Sigmoid colon (tissue), 7 donors: ENCODE measurements around the gene CASP10. TPM values are rescaled to one million over a fixed set of nuclear protein-coding genes. Genes with fewer than 3 reads are reported as not detected.
"Not testable (repeated sequence)": the region's sequence is repeated elsewhere in the genome, so short reads cannot be mapped to it uniquely, and the experiment has no call there.

Experiments used
- DNase-seq: peaks from one replicate; pipeline ENCODE4 v3.0.0-alpha.2; 2019
- H3K27ac ChIP-seq, 4 donors: fragments of 200-600 bp; sonication (generic); one replicate each; pipeline ENCODE4 v1.5.1; 2016 to 2019; ENCODE audit warnings: mild to moderate bottlenecking in 1 of 4
- H3K27me3 ChIP-seq, 3 donors: fragments of 200-600 bp; sonication (generic); one replicate each; pipeline ENCODE4 v1.5.1; 2019; ENCODE audit warnings: mild to moderate bottlenecking in 1 of 3
- H3K36me3 ChIP-seq, 4 donors: fragments of 200-600 bp; sonication (generic); one replicate each; pipeline ENCODE4 v1.5.1; 2016 to 2019
- H3K4me1 ChIP-seq, 4 donors: fragments of 200-600 bp; sonication (generic); one replicate each; pipeline ENCODE4 v1.5.1; 2017 to 2019
- H3K4me3 ChIP-seq, 4 donors: fragments of 200-600 bp; sonication (generic); one replicate each; pipeline ENCODE4 v1.5.1; 2017 to 2019; ENCODE audit warnings: mild to moderate bottlenecking in 2 of 4, moderate library complexity in 1 of 4
- H3K9me3 ChIP-seq, 4 donors: fragments of 200-600 bp in 3 of 4; sonication (generic) in 3 of 4; one replicate each; pipeline versions ENCODE4 v1.5.1 to v1.6.1; 2013 to 2019
- EP300 ChIP-seq, 4 donors: sonication (generic); formaldehyde crosslinking; IDR thresholded peaks; one replicate each; pipeline ENCODE4 v1.6.1; 2017; ENCODE audit warnings: antibody characterized with exemption in 4 of 4
- POLR2A ChIP-seq, 2 donors: fragments of 450-650 bp; IDR thresholded peaks; one replicate each; pipeline ENCODE4 v1.6.1; 2016; ENCODE audit warnings: antibody characterized with exemption in 2 of 2, mild to moderate bottlenecking in 2 of 2, moderate library complexity in 2 of 2
- POLR2AphosphoS5 ChIP-seq, 4 donors: sonication (generic); formaldehyde crosslinking; IDR thresholded peaks; one replicate each; pipeline ENCODE4 v1.6.1; 2017; ENCODE audit warnings: antibody characterized with exemption in 4 of 4
- WGBS, 2 donors: extraction: QIAGEN DNeasy Blood & Tissue Kit; methylation state at CpG; one replicate each; pipeline ENCODE4 v1.1.7; 2013; 5-methylcytosine and 5-hydroxymethylcytosine counted together
- intact Hi-C: fragments of 100-400 bp; cut with DNase I; formaldehyde crosslinking; loops from one replicate; pipeline ENCODE4 v1.15.1; 2023
- polyA plus RNA-seq, 3 donors: library from polyadenylated mRNA; stranded (reverse); fragments of 200-250 nt; gene quantifications; one replicate each; pipeline ENCODE4 v1.2.3, GENCODE V29; 2013
- total RNA-seq, 4 donors: library from RNA; depleted of rRNA; stranded (reverse); fragments of >200 nt; gene quantifications; one replicate each; pipeline ENCODE4 v1.1.0, GENCODE V29; 2016
- TF ChIP-seq, protein P1 (sequence below), 4 experiments: fragments of 450-650 bp in 3 of 4; fragments of 200-600 bp in 1 of 4; IDR thresholded peaks; one replicate each; pipeline ENCODE4 v1.5.1; 2016 to 2019; ENCODE audit warnings: antibody characterized with exemption in 4 of 4, mild to moderate bottlenecking in 3 of 4, moderate library complexity in 2 of 4
- donor health status: healthy with polysubstance abuse.
- donor health status: Bipolar disorder and iron deficiency.
- donor health status: healthy.

CASP10 gene
- total and polyA plus RNA-seq, 7 donors, result 3.9 to 26.9 (median 11.4) TPM

GRCh38 chr2:201138401-201138970 lies 44.5 kb upstream of the CASP10 start:
- Histone ChIP-seq H3K27ac (no peak overlapping the region), H3K4me3 (no peak overlapping the region), H3K9me3 (no peaks in the 10 kb centered on the region), H3K4me1 (no peaks in the 10 kb centered on the region), H3K27me3 (no peaks in the 10 kb centered on the region), H3K36me3 (peaks cover 0 to 91% (median 54%) of the 10 kb centered on the region in 4 donors)
- TF ChIP-seq POLR2AphosphoS5 (IDR thresholded peaks at IDR 0.05) (no peak), POLR2A (IDR thresholded peaks at IDR 0.05) (no peak), EP300 (IDR thresholded peaks at IDR 0.05) (no peak)
- TF ChIP-seq, protein P1, sequence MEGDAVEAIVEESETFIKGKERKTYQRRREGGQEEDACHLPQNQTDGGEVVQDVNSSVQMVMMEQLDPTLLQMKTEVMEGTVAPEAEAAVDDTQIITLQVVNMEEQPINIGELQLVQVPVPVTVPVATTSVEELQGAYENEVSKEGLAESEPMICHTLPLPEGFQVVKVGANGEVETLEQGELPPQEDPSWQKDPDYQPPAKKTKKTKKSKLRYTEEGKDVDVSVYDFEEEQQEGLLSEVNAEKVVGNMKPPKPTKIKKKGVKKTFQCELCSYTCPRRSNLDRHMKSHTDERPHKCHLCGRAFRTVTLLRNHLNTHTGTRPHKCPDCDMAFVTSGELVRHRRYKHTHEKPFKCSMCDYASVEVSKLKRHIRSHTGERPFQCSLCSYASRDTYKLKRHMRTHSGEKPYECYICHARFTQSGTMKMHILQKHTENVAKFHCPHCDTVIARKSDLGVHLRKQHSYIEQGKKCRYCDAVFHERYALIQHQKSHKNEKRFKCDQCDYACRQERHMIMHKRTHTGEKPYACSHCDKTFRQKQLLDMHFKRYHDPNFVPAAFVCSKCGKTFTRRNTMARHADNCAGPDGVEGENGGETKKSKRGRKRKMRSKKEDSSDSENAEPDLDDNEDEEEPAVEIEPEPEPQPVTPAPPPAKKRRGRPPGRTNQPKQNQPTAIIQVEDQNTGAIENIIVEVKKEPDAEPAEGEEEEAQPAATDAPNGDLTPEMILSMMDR (IDR thresholded peaks at IDR 0.05), result no peak
- intact Hi-C loops, result no loop called here
- DNase-seq, result no peak
- WGBS, 2 donors, result 95 to 98% methylated on average over 15 of the region's 15 CpGs

DNA sequence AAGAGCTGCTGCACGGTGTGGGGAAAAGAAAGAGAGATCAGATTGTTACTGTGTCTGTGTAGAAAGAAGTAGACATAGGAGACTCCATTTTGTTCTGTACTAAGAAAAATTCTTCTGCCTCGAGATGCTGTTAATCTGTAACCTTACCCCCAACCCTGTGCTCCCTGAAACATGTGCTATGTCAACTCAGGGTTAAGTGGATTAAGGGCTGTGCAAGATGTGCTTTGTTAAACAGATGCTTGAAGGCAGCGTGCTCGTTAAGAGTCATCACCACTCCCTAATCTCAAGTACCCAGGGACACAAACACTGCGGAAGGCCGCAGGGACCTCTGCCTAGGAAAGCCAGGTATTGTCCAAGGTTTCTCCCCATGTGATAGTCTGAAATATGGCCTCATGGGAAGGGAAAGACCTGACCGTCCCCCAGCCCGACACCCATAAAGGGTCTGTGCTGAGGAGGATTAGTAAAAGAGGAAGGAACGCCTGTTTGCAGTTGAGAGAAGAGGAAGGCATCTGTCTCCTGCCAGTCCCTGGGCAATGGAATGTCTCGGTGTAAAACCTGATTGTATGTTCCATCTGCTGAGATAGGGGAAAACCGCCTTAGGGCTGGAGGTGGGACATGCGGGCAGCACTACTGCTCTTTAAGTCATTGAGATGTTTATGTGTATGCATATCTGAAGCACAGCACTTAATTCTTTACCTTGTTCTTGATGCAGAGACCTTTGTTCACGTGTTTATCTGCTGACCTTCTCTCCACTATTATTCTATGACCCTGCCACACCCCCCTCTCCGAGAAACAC lies 43.8 kb upstream of the CASP10 start:
- H3K4me1 ChIP-seq, H3K27ac ChIP-seq, DNase-seq, intact Hi-C loops, H3K9me3 ChIP-seq, H3K27me3 ChIP-seq, H3K4me3 ChIP-seq: not testable (repeated sequence)
- WGBS, 2 donors, result 69 to 81% methylated on average over 12 to 14 of the region's 14 CpGs
- peaks cover 0 to 91% (median 54%) of the 10 kb centered on the region in 4 donors for H3K36me3 ChIP-seq

DNA sequence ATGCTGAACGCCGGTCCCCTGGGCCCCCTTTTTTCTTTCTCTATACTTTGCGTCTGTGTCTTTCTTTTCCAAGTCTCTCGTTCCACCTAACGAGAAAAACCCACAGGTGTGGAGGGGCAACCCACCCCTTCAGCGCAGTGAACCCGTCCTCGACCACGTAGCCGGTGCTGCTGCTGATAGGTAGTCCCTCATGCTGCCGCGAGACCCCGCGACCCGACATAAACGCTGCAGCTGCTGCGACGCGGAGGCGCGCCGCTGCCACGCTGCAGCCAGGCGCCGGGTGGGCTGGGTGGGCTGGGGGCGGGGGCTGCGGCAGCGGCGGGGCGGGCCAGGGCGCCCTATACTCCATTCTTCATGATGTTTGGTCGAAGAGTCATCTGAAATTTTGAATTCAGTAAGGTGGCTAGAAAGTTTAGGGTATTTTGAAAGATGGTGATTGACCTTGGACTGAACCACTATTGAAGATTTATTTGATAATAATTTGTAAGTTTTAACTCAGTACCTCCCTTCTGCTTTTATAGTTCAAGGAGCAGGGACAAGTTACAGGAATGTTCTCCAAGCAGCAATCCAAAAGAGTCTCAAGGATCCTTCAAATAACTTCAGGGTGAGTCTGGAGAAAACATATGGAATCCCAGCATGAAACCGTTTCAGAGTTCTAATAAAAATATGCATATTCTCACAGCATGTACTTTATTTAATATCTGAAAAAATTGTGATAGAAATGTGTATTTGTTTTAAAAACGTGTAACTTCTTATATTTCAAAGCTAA lies 42.9 kb upstream of the CASP10 start:
- H3K4me1 ChIP-seq, result no peaks in the 10 kb centered on the region
- H3K9me3 ChIP-seq, result no peaks in the 10 kb centered on the region
- WGBS, 2 donors, result 86 to 94% methylated on average over 34 of the region's 34 CpGs
- H3K4me3 ChIP-seq, result no peak overlapping the region
- no peak overlapping the region for H3K27ac ChIP-seq
- DNase-seq, result no peak
- intact Hi-C loops, result no loop called here
- no peaks in the 10 kb centered on the region for H3K27me3 ChIP-seq
- peaks cover 0 to 98% (median 56%) of the 10 kb centered on the region in 4 donors for H3K36me3 ChIP-seq
- TF ChIP-seq, protein P1 (IDR thresholded peaks at IDR 0.05), result no peak
- no peak for TF ChIP-seq POLR2A (IDR thresholded peaks at IDR 0.05)
- TF ChIP-seq EP300 (IDR thresholded peaks at IDR 0.05), result no peak
- TF ChIP-seq POLR2AphosphoS5 (IDR thresholded peaks at IDR 0.05), result no peak

DNA sequence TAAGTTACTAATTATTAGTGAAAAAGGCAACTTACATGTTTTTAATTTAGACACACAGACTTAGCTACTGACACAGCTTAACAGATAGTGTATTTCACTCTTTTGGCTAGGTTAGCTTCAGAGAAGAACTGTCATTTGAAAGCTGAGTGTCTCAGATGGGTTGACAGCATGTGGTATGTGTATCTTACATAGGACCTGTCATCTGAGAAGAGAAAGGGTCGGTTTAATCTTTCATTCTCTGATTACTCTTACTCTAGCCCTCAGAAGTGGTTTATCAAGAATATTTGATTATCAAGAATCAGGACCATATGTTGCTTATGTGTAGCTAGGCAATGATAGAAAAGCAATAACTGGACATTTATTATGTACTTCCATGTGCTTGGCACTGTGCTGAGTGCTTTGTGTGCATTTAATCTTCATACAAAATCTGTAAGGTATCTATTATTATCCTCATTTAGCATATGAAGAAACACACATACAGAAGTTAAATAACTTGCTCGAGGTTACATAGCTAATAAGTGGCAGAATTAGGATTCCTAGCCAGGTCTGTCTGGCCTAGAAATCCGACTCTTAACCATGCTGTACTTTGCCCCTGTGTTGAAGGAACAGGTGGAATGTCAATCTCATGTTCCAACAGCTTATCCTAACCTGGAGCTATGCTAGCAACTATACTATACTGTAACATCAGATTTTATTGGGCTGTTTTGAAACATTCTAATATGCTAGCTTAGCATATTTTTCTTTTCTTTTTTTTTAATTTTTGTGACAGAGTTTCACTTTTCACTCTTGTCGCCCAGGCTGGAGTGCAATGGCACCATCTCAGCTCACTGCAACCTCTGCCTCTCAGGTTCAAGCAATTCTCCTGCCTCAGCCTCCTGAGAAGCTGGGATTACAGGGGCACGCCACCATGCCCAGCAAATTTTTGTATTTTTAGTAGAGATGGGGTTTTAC lies 38.6 kb upstream of the CASP10 start:
- TF ChIP-seq POLR2A (IDR thresholded peaks at IDR 0.05) (no peak), EP300 (IDR thresholded peaks at IDR 0.05) (no peak), POLR2AphosphoS5 (IDR thresholded peaks at IDR 0.05) (no peak)
- TF ChIP-seq, protein P1 (IDR thresholded peaks at IDR 0.05), result no peak
- 41 to 74% methylated on average over 5 of the region's 5 CpGs for WGBS, 2 donors
- H3K27me3 ChIP-seq, result no peaks in the 10 kb centered on the region
- peaks cover 0 to 13% (median 13%) of the 10 kb centered on the region in 4 donors for H3K4me1 ChIP-seq
- no peak overlapping the region for H3K27ac ChIP-seq
- H3K4me3 ChIP-seq, result no peak overlapping the region
- H3K9me3 ChIP-seq, result no peaks in the 10 kb centered on the region
- intact Hi-C loops, result no loop called here
- DNase-seq, result no peak
- H3K36me3 ChIP-seq, result peaks cover 0 to 80% (median 26%) of the 10 kb centered on the region in 4 donors
